ENCODE data around the gene CHST11.

- TF ChIP-seq EGR1 (IDR thresholded peaks at IDR 0.05; ENCODE audit: borderline replicate concordance in 1 of 2, low read depth in 2 of 2, low read length in 2 of 2) = no peak
- no peak for TF ChIP-seq IKZF1 (conservative IDR thresholded peaks at IDR 0.05)
- no peak for TF ChIP-seq CTCF (IDR thresholded peaks at IDR 0.05 in 2 of 3, conservative IDR thresholded peaks at IDR 0.05 in 1 of 3; ENCODE audit: control insufficient read depth in 2 of 3, extremely low read depth in 1 of 3, insufficient read depth in 1 of 3, low read depth in 3 of 3, low read length in 3 of 3)
- no peak for TF ChIP-seq JUND (IDR thresholded peaks at IDR 0.05; ENCODE audit: low read depth, low read length)
- no peak for TF ChIP-seq YBX1 (IDR thresholded peaks at IDR 0.05)
- TF ChIP-seq MXI1 (IDR thresholded peaks at IDR 0.05; ENCODE audit: low read depth, low read length) = no peak
- TF ChIP-seq PML (IDR thresholded peaks at IDR 0.05; ENCODE audit: low read length) = no peak
- TF ChIP-seq RCOR1 (conservative IDR thresholded peaks at IDR 0.05; ENCODE audit: low read depth, low read length) = no peak
- TF ChIP-seq ZNF384 (IDR thresholded peaks at IDR 0.05; ENCODE audit: borderline replicate concordance, low read depth, low read length) = no peak
- TF ChIP-seq SMC3 (IDR thresholded peaks at IDR 0.05; ENCODE audit: borderline replicate concordance, low read length) = no peak
Measured at GRCh38 chr12:104544836-104545235, 88.1 kb downstream of the CHST11 start.
